IMR-90 (cell line): ENCODE data around the gene SOBP. TPM values are rescaled to one million over a fixed set of nuclear protein-coding genes. Genes with fewer than 3 reads are reported as not detected.

Experiments used
- ATAC-seq: fragments of 200-7000 bp; cut with Tn5 transposase; 2 replicates; pipeline ENCODE4 v1.9.1; 2020; ENCODE audit warnings: low read depth, mild to moderate bottlenecking, moderate library complexity
- BruUV-seq: library from RNA; stranded (reverse); fragments of 400-500 nt; replicated peaks from 2 replicates; lab custom pipeline; 2021; lab: Mats Ljungman, UMichigan
- CTCF ChIA-PET: fragments of 300-600 bp; formaldehyde crosslinking; extraction: SDS; loops from one replicate; lab custom pipeline; 2021; ENCODE audit warnings: antibody characterized with exemption; lab: Yijun Ruan, JAX
- POLR2A ChIA-PET: fragments of 300-600 bp; sonication (Branson Sonifier 250); formaldehyde crosslinking; loops from one replicate; lab custom pipeline; 2022; ENCODE audit warnings: antibody characterized with exemption; ENCODE audit not compliant: unreplicated experiment; lab: Charles Lee
- DNase-seq: peaks from one replicate; pipeline ENCODE4 v3.0.0; 2013
- H2AFZ ChIP-seq: replicated peaks from 2 replicates; pipeline ENCODE3; 2013; ENCODE audit warnings: low read length, mild to moderate bottlenecking; ENCODE audit not compliant: poor library complexity
- H2AK5ac ChIP-seq: 2 replicates; pipeline ENCODE4 v1.6.1; 2013; ENCODE audit warnings: low read depth, low read length, inconsistent platforms
- H2AK9ac ChIP-seq: replicated peaks from 2 replicates; pipeline ENCODE3; 2013; ENCODE audit warnings: mild to moderate bottlenecking, low read depth, low read length, moderate library complexity; ENCODE audit not compliant: poor library complexity
- H2BK120ac ChIP-seq: 2 replicates; pipeline ENCODE4 v1.6.1; 2013; ENCODE audit warnings: low read depth, low read length, inconsistent platforms
- H2BK15ac ChIP-seq: 3 replicates; pipeline ENCODE4 v1.6.1; 2013; ENCODE audit warnings: low read depth, low read length, inconsistent platforms
- H2BK20ac ChIP-seq: 2 replicates; pipeline ENCODE4 v1.6.1; 2013; ENCODE audit warnings: low read depth, mild to moderate bottlenecking, inconsistent platforms, low read length, moderate library complexity
- H2BK5ac ChIP-seq: 2 replicates; pipeline ENCODE4 v1.6.1; 2013; ENCODE audit warnings: mild to moderate bottlenecking, low read depth, low read length, inconsistent platforms; ENCODE audit not compliant: poor library complexity, severe bottlenecking
- H3K14ac ChIP-seq: replicated peaks from 2 replicates; pipeline ENCODE4 v1.6.1; 2013; ENCODE audit warnings: low read depth, low read length, inconsistent platforms
- H3K18ac ChIP-seq: 2 replicates; pipeline ENCODE4 v1.6.1; 2013; ENCODE audit warnings: low read depth, low read length, control low read depth
- H3K23ac ChIP-seq: 2 replicates; pipeline ENCODE4 v1.6.1; 2013; ENCODE audit warnings: low read depth, low read length, inconsistent platforms
- H3K27ac ChIP-seq: 2 replicates; pipeline ENCODE4 v1.5.1; 2013; ENCODE audit warnings: mild to moderate bottlenecking, control low read depth, low read length; ENCODE audit not compliant: insufficient read depth
- H3K27me3 ChIP-seq: 2 replicates; pipeline ENCODE4 v1.6.1; 2013; ENCODE audit warnings: low read length; ENCODE audit not compliant: control insufficient read depth, insufficient read depth
- H3K36me3 ChIP-seq: 2 replicates; pipeline ENCODE4 v1.6.1; 2013; ENCODE audit warnings: low read length, mixed read lengths; ENCODE audit not compliant: control insufficient read depth, insufficient read depth
- H3K4ac ChIP-seq: 2 replicates; pipeline ENCODE4 v1.6.1; 2013; ENCODE audit warnings: low read depth, low read length, inconsistent platforms
- H3K4me1 ChIP-seq: 2 replicates; pipeline ENCODE4 v1.6.1; 2013; ENCODE audit warnings: low read length, mixed read lengths; ENCODE audit not compliant: control insufficient read depth, insufficient read depth
- H3K4me2 ChIP-seq: 2 replicates; pipeline ENCODE4 v1.6.1; 2013; ENCODE audit warnings: low read depth, mild to moderate bottlenecking, control low read depth, low read length, moderate library complexity
- H3K4me3 ChIP-seq: 2 replicates; pipeline ENCODE4 v1.5.1; 2013; ENCODE audit warnings: low read depth, mild to moderate bottlenecking, control low read depth, low read length, moderate library complexity; ENCODE audit not compliant: insufficient read depth
- H3K56ac ChIP-seq: 2 replicates; pipeline ENCODE4 v1.6.1; 2013; ENCODE audit warnings: low read length, inconsistent platforms; ENCODE audit not compliant: insufficient read depth; ENCODE audit errors: extremely low read depth
- H3K79me1 ChIP-seq, 2 experiments: 2 replicates each; pipeline ENCODE4 v1.6.1; 2013; ENCODE audit warnings: low read length in 2 of 2, inconsistent platforms in 1 of 2, low read depth in 1 of 2
- H3K9ac ChIP-seq: 2 replicates; pipeline ENCODE4 v1.6.1; 2013; ENCODE audit warnings: low read depth, low read length, control low read depth
- H3K9me1 ChIP-seq: 2 replicates; pipeline ENCODE4 v1.6.1; 2013; ENCODE audit warnings: low read length, inconsistent platforms; ENCODE audit not compliant: insufficient read depth
- H3K9me3 ChIP-seq: 2 replicates; pipeline ENCODE4 v1.6.1; 2013; ENCODE audit warnings: low read length; ENCODE audit not compliant: control insufficient read depth, insufficient read depth
- H4K20me1 ChIP-seq: 2 replicates; pipeline ENCODE4 v1.6.1; 2013; ENCODE audit warnings: low read length, inconsistent platforms; ENCODE audit not compliant: insufficient read depth
- H4K5ac ChIP-seq: 2 replicates; pipeline ENCODE4 v1.6.1; 2013; ENCODE audit warnings: mild to moderate bottlenecking, low read depth, low read length, control low read depth
- H4K8ac ChIP-seq, 2 experiments: 2 replicates each; pipeline ENCODE4 v1.6.1; 2013; ENCODE audit warnings: low read depth in 2 of 2, low read length in 2 of 2, control low read depth in 1 of 2, inconsistent platforms in 1 of 2
- H4K91ac ChIP-seq: 2 replicates; pipeline ENCODE4 v1.6.1; 2013; ENCODE audit warnings: low read depth, low read length, inconsistent platforms; ENCODE audit not compliant: insufficient read depth
- CEBPB ChIP-seq: IDR thresholded peaks from 2 replicates; pipeline ENCODE4 v1.6.1; 2012; ENCODE audit warnings: low read depth, low read length, improper control_type of control experiment
- CHD1 ChIP-seq: IDR thresholded peaks from 2 replicates; pipeline ENCODE4 v1.6.1; 2012; ENCODE audit warnings: low read depth, low read length, improper control_type of control experiment
- MAZ ChIP-seq: IDR thresholded peaks from 2 replicates; pipeline ENCODE4 v1.6.1; 2012; ENCODE audit warnings: low read depth, mild to moderate bottlenecking, low read length, improper control_type of control experiment, moderate library complexity, borderline replicate concordance
- RAD21 ChIP-seq: IDR thresholded peaks from 2 replicates; pipeline ENCODE4 v1.6.1; 2012; ENCODE audit warnings: low read length, improper control_type of control experiment
- WGBS, 2 experiments: methylation state at CpG; one replicate each; pipeline versions ENCODE4 v1.1.5 to v1.1.7; 2013; ENCODE audit warnings: missing lambda C conversion rate in 2 of 2; ENCODE audit not compliant: insufficient read length in 1 of 2; ENCODE audit errors: extremely low coverage in 2 of 2; 5-methylcytosine and 5-hydroxymethylcytosine counted together
- dilution Hi-C: fragments of 300-500 bp; cut with HindIII; formaldehyde crosslinking; loops from one replicate; pipeline ENCODE4 v1.14.3; 2018; ENCODE audit warnings: low sequenced_read_pairs; ENCODE audit not compliant: unreplicated experiment
- in situ Hi-C: fragments of 300-500 bp; cut with MboI; formaldehyde crosslinking; loops from 3 replicates; pipeline ENCODE4 v1.14.3; 2019; ENCODE audit warnings: low sequenced_read_pairs, inconsistent platforms, mixed read lengths
- intact Hi-C: fragments of 100-400 bp; cut with micrococcal nuclease; formaldehyde crosslinking; loops from 2 replicates; pipeline ENCODE4 v1.10.0; 2022
- polyA plus RNA-seq, 3 experiments: library from polyadenylated mRNA; depleted of rRNA; stranded (reverse); fragments of >200 nt; gene quantifications; 2 replicates each; pipeline ENCODE4 v1.2.3, GENCODE V29; 2012; ENCODE audit warnings: low replicate concordance in 1 of 3
- total RNA-seq: library from RNA; depleted of rRNA; stranded (reverse); fragments of >200 nt; gene quantifications from 2 replicates; pipeline ENCODE4 v1.2.3, GENCODE V29; 2012
- TF ChIP-seq, protein P1 (sequence below): conservative IDR thresholded peaks from 2 replicates; pipeline ENCODE4 v1.5.1; 2012; ENCODE audit warnings: mild to moderate bottlenecking, low read depth, low read length, improper control_type of control experiment

The SOBP gene
- total and polyA plus RNA-seq, 2 of the 4 experiments (the other 2 are of a cell fraction) = 0.60 to 0.72 TPM

DNA sequence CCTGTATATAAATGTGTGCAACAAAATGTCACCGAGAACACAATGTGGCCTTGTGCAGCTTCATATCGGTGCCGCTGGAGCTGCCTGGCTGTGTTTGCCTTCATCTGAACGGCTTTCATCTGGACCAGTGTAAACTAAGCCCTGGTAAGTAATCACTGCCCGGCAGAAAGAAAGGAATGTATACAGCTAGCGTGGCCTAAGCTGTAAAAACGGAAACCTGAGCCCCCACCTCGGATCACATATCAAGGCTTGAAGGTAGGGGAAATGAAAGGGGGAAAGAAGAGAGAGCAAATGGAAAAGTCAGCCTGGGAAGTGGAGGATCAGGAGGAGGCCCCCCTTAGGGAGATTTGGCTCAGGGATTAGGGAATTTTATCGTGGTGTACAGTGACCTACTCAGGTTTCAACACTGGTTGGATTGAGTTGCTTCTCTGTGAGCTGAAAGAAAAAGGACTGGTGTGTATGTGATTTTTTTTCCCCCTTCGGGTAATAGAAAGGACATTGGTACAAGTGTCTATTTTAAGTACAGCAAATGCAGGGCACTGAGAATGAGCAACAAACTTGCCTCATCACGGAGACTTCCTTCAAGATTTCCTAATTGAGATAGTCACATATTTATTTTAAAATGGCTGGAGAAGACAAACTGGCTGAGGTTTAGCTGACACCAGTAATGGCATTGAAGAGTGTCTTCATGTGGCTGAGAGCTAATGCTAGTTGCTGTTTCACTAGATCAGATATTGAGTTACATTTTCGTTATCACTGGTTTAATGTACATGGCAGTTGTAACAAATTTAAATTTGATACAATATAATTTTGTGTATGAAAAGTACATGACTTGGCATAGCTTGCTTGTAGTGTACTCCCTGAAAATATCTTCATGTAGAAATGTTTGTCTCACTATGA, 3.5 kb downstream of the SOBP start:
- no peak for TF ChIP-seq RAD21
- TF ChIP-seq CHD1 = no peak
- TF ChIP-seq, protein P1, sequence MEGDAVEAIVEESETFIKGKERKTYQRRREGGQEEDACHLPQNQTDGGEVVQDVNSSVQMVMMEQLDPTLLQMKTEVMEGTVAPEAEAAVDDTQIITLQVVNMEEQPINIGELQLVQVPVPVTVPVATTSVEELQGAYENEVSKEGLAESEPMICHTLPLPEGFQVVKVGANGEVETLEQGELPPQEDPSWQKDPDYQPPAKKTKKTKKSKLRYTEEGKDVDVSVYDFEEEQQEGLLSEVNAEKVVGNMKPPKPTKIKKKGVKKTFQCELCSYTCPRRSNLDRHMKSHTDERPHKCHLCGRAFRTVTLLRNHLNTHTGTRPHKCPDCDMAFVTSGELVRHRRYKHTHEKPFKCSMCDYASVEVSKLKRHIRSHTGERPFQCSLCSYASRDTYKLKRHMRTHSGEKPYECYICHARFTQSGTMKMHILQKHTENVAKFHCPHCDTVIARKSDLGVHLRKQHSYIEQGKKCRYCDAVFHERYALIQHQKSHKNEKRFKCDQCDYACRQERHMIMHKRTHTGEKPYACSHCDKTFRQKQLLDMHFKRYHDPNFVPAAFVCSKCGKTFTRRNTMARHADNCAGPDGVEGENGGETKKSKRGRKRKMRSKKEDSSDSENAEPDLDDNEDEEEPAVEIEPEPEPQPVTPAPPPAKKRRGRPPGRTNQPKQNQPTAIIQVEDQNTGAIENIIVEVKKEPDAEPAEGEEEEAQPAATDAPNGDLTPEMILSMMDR = no peak
- peak; percentile 36 for TF ChIP-seq CEBPB
- no peak for TF ChIP-seq MAZ
- Histone ChIP-seq H2BK120ac (peak overlapping the region; percentile 52; the same call in 1 of the 2 replicates), H3K4ac (peak overlapping the region; percentile 23; the same call in 1 of the 2 replicates), H2AK5ac (no peak overlapping the region; the same call in 1 of the 2 replicates), H3K9me1 (no peaks in the 10 kb centered on the region), H3K36me3 (no peaks in the 10 kb centered on the region), H3K4me2 (peak overlapping the region; percentile 84), H2AFZ (peak overlapping the region; percentile 83), H4K5ac (0 out of 2 replicates have a peak overlapping the region, but pooled peaks have one; percentile 10), H3K9ac (no peak overlapping the region; the same call in 1 of the 2 replicates), H4K8ac (peak overlapping the region in 1 of 2 experiments; percentile 56; a peak in 2 of 4 replicates), H3K18ac (peak overlapping the region; percentile 30), H4K20me1 (no peaks in the 10 kb centered on the region; the same call in 1 of the 2 replicates), H3K79me1 (peaks cover 0 to 19% of the 10 kb centered on the region in 2 experiments; a peak in 1 of 4 replicates), H2BK5ac (peak overlapping the region; percentile 28), H2AK9ac (peak overlapping the region; percentile 58), H3K27ac (peak overlapping the region; percentile 66; the same call in 1 of the 2 replicates), H3K56ac (peak overlapping the region; percentile 57; the same call in 1 of the 2 replicates), H4K91ac (no peak overlapping the region), H3K9me3 (no peaks in the 10 kb centered on the region), H3K14ac (no peak overlapping the region), H2BK15ac (peak overlapping the region; percentile 57; the same call in 1 of the 3 replicates), H3K27me3 (peaks cover 4% of the 10 kb centered on the region; the same call in 1 of the 2 replicates), H2BK20ac (peak overlapping the region; percentile 30; the same call in 1 of the 2 replicates), H3K23ac (peak overlapping the region; percentile 13; the same call in 1 of the 2 replicates), H3K4me1 (peaks cover 3% of the 10 kb centered on the region), H3K4me3 (peak overlapping the region; percentile 21)
- ATAC-seq = peak; percentile 19
- in situ Hi-C loops (loop anchor here (10.0 kb wide), 2 partner anchors 351 to 369 kb away; no protein-coding TSS in a partner anchor), dilution Hi-C loops (no loop called here), intact Hi-C loops (loop anchor here (2.0 to 5.0 kb wide), 4 partner anchors 149 to 379 kb away; partner anchors contain the start of gene BEND3)
- DNase-seq = peak; percentile 67
- ChIA-PET POLR2A (no interaction called here), CTCF (interaction anchor here (0.7 to 4.6 kb wide), 6 partner anchors 11 to 378 kb away, joined by 3 to 25 read pairs (median 3); partner anchors contain the start of gene BEND3)
- BruUV-seq = no TSS peak
- 0% methylated on average over 4 of the region's 12 CpGs; no CpG with 5 or more reads in 1 of the 2 experiments for WGBS, 2 experiments
